WTC11 (cell line): ENCODE results near the gene PIP4P1. TPM values are rescaled to one million over a fixed set of nuclear protein-coding genes. Genes with fewer than 3 reads are reported as not detected.

Experiments
- ATAC-seq: fragments of 200-7000 bp; cut with Tn5 transposase; 2 replicates; pipeline ENCODE4 v1.10.0; 2021; ENCODE audit warnings: mild to moderate bottlenecking, moderate library complexity
- CTCF ChIA-PET: fragments of 300-600 bp; sonication (Branson Sonifier 250); formaldehyde crosslinking; loops from one replicate; lab custom pipeline; 2021; ENCODE audit warnings: antibody characterized with exemption; lab: Charles Lee
- POLR2A ChIA-PET: fragments of 350-600 bp; sonication (Branson Sonifier 250); formaldehyde crosslinking; loops from one replicate; lab custom pipeline; 2021; ENCODE audit warnings: antibody characterized with exemption; lab: Charles Lee
- DNase-seq: peaks from one replicate; pipeline ENCODE4 v3.0.0; 2021; ENCODE audit warnings: low spot score
- H3K27ac Mint-ChIP-seq: 2 replicates; pipeline ENCODE4 v1.8.0; 2021; ENCODE audit warnings: mixed read lengths
- H3K27me3 Mint-ChIP-seq: 2 replicates; pipeline ENCODE4 v1.8.0; 2021; ENCODE audit warnings: low read depth, mild to moderate bottlenecking, moderate library complexity, mixed read lengths
- H3K36me3 Mint-ChIP-seq: 2 replicates; pipeline ENCODE4 v1.8.0; 2021; ENCODE audit warnings: mixed read lengths
- H3K4me1 Mint-ChIP-seq: 2 replicates; pipeline ENCODE4 v1.8.0; 2022; ENCODE audit warnings: mixed read lengths
- H3K4me3 Mint-ChIP-seq: 2 replicates; pipeline ENCODE4 v1.8.0; 2021; ENCODE audit warnings: mild to moderate bottlenecking, moderate library complexity, mixed read lengths
- H3K9me3 Mint-ChIP-seq: 2 replicates; pipeline ENCODE4 v1.8.0; 2021; ENCODE audit warnings: mixed read lengths
- CDX4 ChIP-seq: fragments of 250-450 bp; sonication (Bioruptor Pico); IDR thresholded peaks from 2 replicates; pipeline ENCODE4 v1.9.0; 2021; ENCODE audit warnings: moderate library complexity, mild to moderate bottlenecking, inconsistent platforms, borderline replicate concordance
- EMX1 ChIP-seq: fragments of 250-450 bp; sonication (Bioruptor Pico); IDR thresholded peaks from 2 replicates; pipeline ENCODE4 v1.8.0; 2021; ENCODE audit warnings: mild to moderate bottlenecking
- ERG ChIP-seq: fragments of 250-450 bp; sonication (Bioruptor Pico); IDR thresholded peaks from 2 replicates; pipeline ENCODE4 v1.8.0; 2021; ENCODE audit warnings: mild to moderate bottlenecking
- ETV6 ChIP-seq: sonication (generic); formaldehyde crosslinking; IDR thresholded peaks from 2 replicates; pipeline ENCODE4 v1.8.1; 2022; ENCODE audit warnings: mild to moderate bottlenecking, missing genetic modification reagents
- HMGA2 ChIP-seq: fragments of 250-450 bp; sonication (Bioruptor Pico); IDR thresholded peaks from 2 replicates; pipeline ENCODE4 v1.4.0; 2021; ENCODE audit warnings: mild to moderate bottlenecking, moderate library complexity
- JAZF1 ChIP-seq: fragments of 250-450 bp; sonication (Bioruptor Pico); IDR thresholded peaks from 2 replicates; pipeline ENCODE4 v1.9.0; 2021; ENCODE audit warnings: moderate library complexity, mild to moderate bottlenecking, inconsistent platforms
- KAT7 ChIP-seq: sonication (generic); formaldehyde crosslinking; IDR thresholded peaks from 2 replicates; pipeline ENCODE4 v1.8.1; 2023; ENCODE audit warnings: missing genetic modification reagents, mild to moderate bottlenecking, borderline replicate concordance
- MLX ChIP-seq: sonication (generic); formaldehyde crosslinking; IDR thresholded peaks from 2 replicates; pipeline ENCODE4 v1.8.1; 2023; ENCODE audit warnings: mild to moderate bottlenecking, missing genetic modification reagents, moderate library complexity
- OVOL2 ChIP-seq: fragments of 250-450 bp; sonication (Bioruptor Pico); IDR thresholded peaks from 2 replicates; pipeline ENCODE4 v1.9.0; 2021; ENCODE audit warnings: mild to moderate bottlenecking, borderline replicate concordance
- RELA ChIP-seq: sonication (generic); formaldehyde crosslinking; IDR thresholded peaks from 2 replicates; pipeline ENCODE4 v1.8.1; 2022; ENCODE audit warnings: missing genetic modification reagents, mild to moderate bottlenecking, borderline replicate concordance
- SMAD4 ChIP-seq: sonication (generic); formaldehyde crosslinking; IDR thresholded peaks from 2 replicates; pipeline ENCODE4 v1.8.0; 2022; ENCODE audit warnings: mild to moderate bottlenecking, missing genetic modification reagents
- TCF7 ChIP-seq: sonication (generic); formaldehyde crosslinking; IDR thresholded peaks from 2 replicates; pipeline ENCODE4 v1.8.0; 2022; ENCODE audit warnings: mild to moderate bottlenecking, low read depth, missing genetic modification reagents, moderate library complexity
- ZNF281 ChIP-seq: sonication (generic); formaldehyde crosslinking; IDR thresholded peaks from 2 replicates; pipeline ENCODE4 v1.8.0; 2023; ENCODE audit warnings: mild to moderate bottlenecking, missing genetic modification reagents
- ZNF396 ChIP-seq: fragments of 250-450 bp; sonication (Bioruptor Pico); IDR thresholded peaks from 2 replicates; pipeline ENCODE4 v1.8.0; 2021; ENCODE audit warnings: mild to moderate bottlenecking, moderate library complexity, borderline replicate concordance
- ZNF416 ChIP-seq: fragments of 250-450 bp; sonication (Bioruptor Pico); IDR thresholded peaks from 2 replicates; pipeline ENCODE4 v1.9.0; 2021; ENCODE audit warnings: mild to moderate bottlenecking, inconsistent platforms
- total RNA-seq: library from RNA; stranded (reverse); gene quantifications from 3 replicates; pipeline ENCODE4 v1.2.3, GENCODE V29; 2021
- TF ChIP-seq, protein P1 (sequence below): fragments of 200-600 bp; IDR thresholded peaks from 2 replicates; pipeline ENCODE4 v1.8.0; 2022; ENCODE audit warnings: antibody characterized with exemption

PIP4P1 gene
- total RNA-seq, 1 experiment from 2014 or later = 34.1 TPM

DNA sequence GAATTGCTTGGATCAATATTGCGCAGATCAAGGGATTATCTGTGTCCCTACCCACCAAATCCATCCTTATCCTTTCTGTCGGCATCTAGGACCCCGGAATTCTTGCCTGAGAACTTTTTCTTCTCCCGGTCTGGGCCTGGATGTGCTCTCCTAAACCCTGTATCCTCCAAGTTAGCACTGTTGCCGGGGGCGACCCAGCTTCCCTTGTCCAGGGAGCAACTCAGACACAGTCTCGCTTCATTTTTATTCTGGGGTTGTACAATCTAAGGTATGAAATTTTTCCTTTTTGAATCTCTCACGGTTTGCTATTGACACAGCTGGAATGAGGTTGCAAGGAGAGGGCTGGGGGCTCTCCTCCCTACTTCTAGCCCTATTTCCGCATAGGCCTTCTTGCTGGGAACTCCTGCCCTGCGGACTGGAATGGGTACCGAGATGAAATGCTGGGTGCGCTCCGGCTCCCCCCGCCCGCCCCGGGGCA is 7.6 kb upstream of the PIP4P1 start (continued):
- TF ChIP-seq EMX1 (CRISPR knock-in tag) (no peak), HMGA2 (no peak), TCF7 (CRISPR knock-in tag) (no peak)

GRCh38 chr14:20460458-20461224 is 593 bp downstream of the PIP4P1 start:
- Mint-ChIP-seq H3K9me3 (no peaks in the 10 kb centered on the region), H3K27me3 (peaks cover 4% of the 10 kb centered on the region), H3K4me3 (peak overlapping the region; percentile 84), H3K4me1 (peaks cover 16% of the 10 kb centered on the region), H3K36me3 (peaks cover 20% of the 10 kb centered on the region), H3K27ac (peak overlapping the region; percentile 93)
- CTCF ChIA-PET = interaction anchor here (1.1 to 4.2 kb wide), 11 partner anchors 9 to 397 kb away, joined by 3 to 21 read pairs (median 6); partner anchors contain the start of gene TTC5
- POLR2A ChIA-PET = interaction anchor here (1.4 to 1.7 kb wide), 4 partner anchors 9 to 148 kb away, joined by 3 to 33 read pairs (median 10); partner anchors contain the start of genes PARP2 and PNP
- ATAC-seq = peak; percentile 18
- TF ChIP-seq ZNF281 (no peak), KAT7 (CRISPR knock-in tag) (0 out of 2 replicates have a peak, but pooled peaks have one; percentile 14), SMAD4 (no peak), ETV6 (CRISPR knock-in tag) (0 out of 2 replicates have a peak, but pooled peaks have one; percentile 7), JAZF1 (CRISPR knock-in tag) (no peak), RELA (CRISPR knock-in tag) (no peak)
- peak; percentile 70 for DNase-seq

DNA sequence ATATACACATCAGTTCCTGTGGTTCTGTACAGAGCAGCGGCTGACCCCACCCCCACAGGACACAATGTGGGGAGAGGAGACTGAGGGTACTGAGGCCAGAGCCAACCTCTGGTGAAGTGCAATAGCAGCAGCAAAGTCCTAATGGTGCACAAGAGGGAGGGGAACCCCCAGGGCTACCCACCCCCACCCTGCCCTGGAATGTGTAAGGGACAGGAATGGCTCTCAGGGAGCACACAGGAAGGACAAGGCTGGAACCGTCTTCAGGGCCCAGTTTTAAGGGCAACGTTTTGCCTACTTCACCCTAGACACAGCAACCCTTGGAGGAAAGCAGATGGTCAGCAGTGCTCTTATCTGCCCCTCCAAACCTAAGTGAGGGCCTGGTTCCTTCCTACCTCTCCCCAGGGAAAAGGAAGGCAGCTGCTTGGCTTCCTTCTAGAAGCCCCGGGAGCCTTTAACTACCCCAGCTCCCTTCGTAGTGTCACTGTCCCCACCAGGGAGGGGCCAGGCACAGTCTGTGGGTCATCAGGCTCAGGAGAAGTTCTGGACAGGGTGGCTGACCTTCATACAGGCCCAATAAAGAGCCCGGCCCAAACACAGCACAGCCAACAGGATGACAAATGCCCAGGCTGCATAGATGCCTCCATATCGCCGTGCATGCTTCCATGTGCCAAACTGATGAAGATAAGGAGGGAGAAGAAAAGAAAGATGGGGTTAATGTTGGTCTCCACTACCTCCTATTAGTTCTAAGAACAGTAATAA is 3.0 kb downstream of the PIP4P1 start:
- Mint-ChIP-seq H3K9me3 (no peaks in the 10 kb centered on the region), H3K36me3 (peaks cover 20% of the 10 kb centered on the region)
- POLR2A ChIA-PET = no interaction called here
- DNase-seq = no peak
- TF ChIP-seq ZNF416 (CRISPR knock-in tag) (no peak), MLX (CRISPR knock-in tag) (0 out of 2 replicates have a peak, but pooled peaks have one; percentile 27), ZNF396 (CRISPR knock-in tag) (no peak), CDX4 (CRISPR knock-in tag) (no peak)
- TF ChIP-seq, all 79 proteins: peak for 1
- CTCF ChIA-PET = interaction anchor here (0.8 kb wide), 1 partner anchor 42 kb away, joined by 4 read pairs; no protein-coding TSS in a partner anchor
- no peaks in the 10 kb centered on the region for H3K27me3 Mint-ChIP-seq
- H3K4me3 Mint-ChIP-seq = no peak overlapping the region
- ATAC-seq = no peak
- peak overlapping the region; percentile 40; the same call in 1 of the 2 replicates for H3K27ac Mint-ChIP-seq
- H3K4me1 Mint-ChIP-seq = peaks cover 16% of the 10 kb centered on the region

- H3K9me3 Mint-ChIP-seq = no peaks in the 10 kb centered on the region
Observed at GRCh38 chr14:20456971-20457370, 4.3 kb downstream of the PIP4P1 start.

More at GRCh38 chr14:20456971-20457370, 4.3 kb downstream of the PIP4P1 start:
- H3K4me3 Mint-ChIP-seq = no peak overlapping the region
- CTCF ChIA-PET = interaction anchor here (2.1 to 2.9 kb wide), 2 partner anchors 42 to 152 kb away, joined by 10 read pairs; no protein-coding TSS in a partner anchor
- peaks cover 14% of the 10 kb centered on the region for H3K4me1 Mint-ChIP-seq
- ATAC-seq (no peak), DNase-seq (no peak)
- TF ChIP-seq OVOL2 (CRISPR knock-in tag) (no peak), RELA (CRISPR knock-in tag) (no peak), ERG (CRISPR knock-in tag) (0 out of 2 replicates have a peak, but pooled peaks have one; percentile 15)
- TF ChIP-seq, protein P1, sequence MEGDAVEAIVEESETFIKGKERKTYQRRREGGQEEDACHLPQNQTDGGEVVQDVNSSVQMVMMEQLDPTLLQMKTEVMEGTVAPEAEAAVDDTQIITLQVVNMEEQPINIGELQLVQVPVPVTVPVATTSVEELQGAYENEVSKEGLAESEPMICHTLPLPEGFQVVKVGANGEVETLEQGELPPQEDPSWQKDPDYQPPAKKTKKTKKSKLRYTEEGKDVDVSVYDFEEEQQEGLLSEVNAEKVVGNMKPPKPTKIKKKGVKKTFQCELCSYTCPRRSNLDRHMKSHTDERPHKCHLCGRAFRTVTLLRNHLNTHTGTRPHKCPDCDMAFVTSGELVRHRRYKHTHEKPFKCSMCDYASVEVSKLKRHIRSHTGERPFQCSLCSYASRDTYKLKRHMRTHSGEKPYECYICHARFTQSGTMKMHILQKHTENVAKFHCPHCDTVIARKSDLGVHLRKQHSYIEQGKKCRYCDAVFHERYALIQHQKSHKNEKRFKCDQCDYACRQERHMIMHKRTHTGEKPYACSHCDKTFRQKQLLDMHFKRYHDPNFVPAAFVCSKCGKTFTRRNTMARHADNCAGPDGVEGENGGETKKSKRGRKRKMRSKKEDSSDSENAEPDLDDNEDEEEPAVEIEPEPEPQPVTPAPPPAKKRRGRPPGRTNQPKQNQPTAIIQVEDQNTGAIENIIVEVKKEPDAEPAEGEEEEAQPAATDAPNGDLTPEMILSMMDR = no peak
- H3K36me3 Mint-ChIP-seq = peaks cover 30% of the 10 kb centered on the region
- POLR2A ChIA-PET = no interaction called here
- H3K27ac Mint-ChIP-seq = no peak overlapping the region; the same call in none of the 2 replicates
- H3K27me3 Mint-ChIP-seq = no peaks in the 10 kb centered on the region
